IMR-90 (cell line): Measurements from ENCODE around the gene PPARD. TPM values are rescaled to one million over a fixed set of nuclear protein-coding genes. Genes with fewer than 3 reads are reported as not detected.

ENCODE experiments used
- ATAC-seq: fragments of 200-7000 bp; cut with Tn5 transposase; 2 replicates; pipeline ENCODE4 v1.9.1; 2020; ENCODE audit warnings: low read depth, mild to moderate bottlenecking, moderate library complexity
- BruUV-seq: library from RNA; stranded (reverse); fragments of 400-500 nt; replicated peaks from 2 replicates; lab custom pipeline; 2021; lab: Mats Ljungman, UMichigan
- CTCF ChIA-PET: fragments of 300-600 bp; formaldehyde crosslinking; extraction: SDS; loops from one replicate; lab custom pipeline; 2021; ENCODE audit warnings: antibody characterized with exemption; lab: Yijun Ruan, JAX
- POLR2A ChIA-PET: fragments of 300-600 bp; sonication (Branson Sonifier 250); formaldehyde crosslinking; loops from one replicate; lab custom pipeline; 2022; ENCODE audit warnings: antibody characterized with exemption; ENCODE audit not compliant: unreplicated experiment; lab: Charles Lee
- DNase-seq: peaks from one replicate; pipeline ENCODE4 v3.0.0; 2013
- H2AFZ ChIP-seq: replicated peaks from 2 replicates; pipeline ENCODE3; 2013; ENCODE audit warnings: low read length, mild to moderate bottlenecking; ENCODE audit not compliant: poor library complexity
- H2AK5ac ChIP-seq: 2 replicates; pipeline ENCODE4 v1.6.1; 2013; ENCODE audit warnings: low read depth, low read length, inconsistent platforms
- H2AK9ac ChIP-seq: replicated peaks from 2 replicates; pipeline ENCODE3; 2013; ENCODE audit warnings: mild to moderate bottlenecking, low read depth, low read length, moderate library complexity; ENCODE audit not compliant: poor library complexity
- H2BK120ac ChIP-seq: 2 replicates; pipeline ENCODE4 v1.6.1; 2013; ENCODE audit warnings: low read depth, low read length, inconsistent platforms
- H2BK15ac ChIP-seq: 3 replicates; pipeline ENCODE4 v1.6.1; 2013; ENCODE audit warnings: low read depth, low read length, inconsistent platforms
- H2BK20ac ChIP-seq: 2 replicates; pipeline ENCODE4 v1.6.1; 2013; ENCODE audit warnings: low read depth, mild to moderate bottlenecking, inconsistent platforms, low read length, moderate library complexity
- H2BK5ac ChIP-seq: 2 replicates; pipeline ENCODE4 v1.6.1; 2013; ENCODE audit warnings: mild to moderate bottlenecking, low read depth, low read length, inconsistent platforms; ENCODE audit not compliant: poor library complexity, severe bottlenecking
- H3K14ac ChIP-seq: replicated peaks from 2 replicates; pipeline ENCODE4 v1.6.1; 2013; ENCODE audit warnings: low read depth, low read length, inconsistent platforms
- H3K18ac ChIP-seq: 2 replicates; pipeline ENCODE4 v1.6.1; 2013; ENCODE audit warnings: low read depth, low read length, control low read depth
- H3K23ac ChIP-seq: 2 replicates; pipeline ENCODE4 v1.6.1; 2013; ENCODE audit warnings: low read depth, low read length, inconsistent platforms
- H3K27ac ChIP-seq: 2 replicates; pipeline ENCODE4 v1.5.1; 2013; ENCODE audit warnings: mild to moderate bottlenecking, control low read depth, low read length; ENCODE audit not compliant: insufficient read depth
- H3K27me3 ChIP-seq: 2 replicates; pipeline ENCODE4 v1.6.1; 2013; ENCODE audit warnings: low read length; ENCODE audit not compliant: control insufficient read depth, insufficient read depth
- H3K36me3 ChIP-seq: 2 replicates; pipeline ENCODE4 v1.6.1; 2013; ENCODE audit warnings: low read length, mixed read lengths; ENCODE audit not compliant: control insufficient read depth, insufficient read depth
- H3K4ac ChIP-seq: 2 replicates; pipeline ENCODE4 v1.6.1; 2013; ENCODE audit warnings: low read depth, low read length, inconsistent platforms
- H3K4me1 ChIP-seq: 2 replicates; pipeline ENCODE4 v1.6.1; 2013; ENCODE audit warnings: low read length, mixed read lengths; ENCODE audit not compliant: control insufficient read depth, insufficient read depth
- H3K4me2 ChIP-seq: 2 replicates; pipeline ENCODE4 v1.6.1; 2013; ENCODE audit warnings: low read depth, mild to moderate bottlenecking, control low read depth, low read length, moderate library complexity
- H3K4me3 ChIP-seq: 2 replicates; pipeline ENCODE4 v1.5.1; 2013; ENCODE audit warnings: low read depth, mild to moderate bottlenecking, control low read depth, low read length, moderate library complexity; ENCODE audit not compliant: insufficient read depth
- H3K56ac ChIP-seq: 2 replicates; pipeline ENCODE4 v1.6.1; 2013; ENCODE audit warnings: low read length, inconsistent platforms; ENCODE audit not compliant: insufficient read depth; ENCODE audit errors: extremely low read depth
- H3K79me1 ChIP-seq, 2 experiments: 2 replicates each; pipeline ENCODE4 v1.6.1; 2013; ENCODE audit warnings: low read length in 2 of 2, inconsistent platforms in 1 of 2, low read depth in 1 of 2
- H3K9ac ChIP-seq: 2 replicates; pipeline ENCODE4 v1.6.1; 2013; ENCODE audit warnings: low read depth, low read length, control low read depth
- H3K9me1 ChIP-seq: 2 replicates; pipeline ENCODE4 v1.6.1; 2013; ENCODE audit warnings: low read length, inconsistent platforms; ENCODE audit not compliant: insufficient read depth
- H3K9me3 ChIP-seq: 2 replicates; pipeline ENCODE4 v1.6.1; 2013; ENCODE audit warnings: low read length; ENCODE audit not compliant: control insufficient read depth, insufficient read depth
- H4K20me1 ChIP-seq: 2 replicates; pipeline ENCODE4 v1.6.1; 2013; ENCODE audit warnings: low read length, inconsistent platforms; ENCODE audit not compliant: insufficient read depth
- H4K5ac ChIP-seq: 2 replicates; pipeline ENCODE4 v1.6.1; 2013; ENCODE audit warnings: mild to moderate bottlenecking, low read depth, low read length, control low read depth
- H4K8ac ChIP-seq, 2 experiments: 2 replicates each; pipeline ENCODE4 v1.6.1; 2013; ENCODE audit warnings: low read depth in 2 of 2, low read length in 2 of 2, control low read depth in 1 of 2, inconsistent platforms in 1 of 2
- H4K91ac ChIP-seq: 2 replicates; pipeline ENCODE4 v1.6.1; 2013; ENCODE audit warnings: low read depth, low read length, inconsistent platforms; ENCODE audit not compliant: insufficient read depth
- BHLHE40 ChIP-seq: fragments of 150-350 bp; IDR thresholded peaks from 2 replicates; pipeline ENCODE4 v1.6.1; 2016; ENCODE audit warnings: mild to moderate bottlenecking, low read depth, low read length
- CHD1 ChIP-seq: IDR thresholded peaks from 2 replicates; pipeline ENCODE4 v1.6.1; 2012; ENCODE audit warnings: low read depth, low read length, improper control_type of control experiment
- MAZ ChIP-seq: IDR thresholded peaks from 2 replicates; pipeline ENCODE4 v1.6.1; 2012; ENCODE audit warnings: low read depth, mild to moderate bottlenecking, low read length, improper control_type of control experiment, moderate library complexity, borderline replicate concordance
- RAD21 ChIP-seq: IDR thresholded peaks from 2 replicates; pipeline ENCODE4 v1.6.1; 2012; ENCODE audit warnings: low read length, improper control_type of control experiment
- RCOR1 ChIP-seq: IDR thresholded peaks from 2 replicates; pipeline ENCODE4 v1.6.1; 2012; ENCODE audit warnings: mild to moderate bottlenecking, low read length, improper control_type of control experiment; ENCODE audit not compliant: insufficient replicate concordance
- RFX5 ChIP-seq: IDR thresholded peaks from 2 replicates; pipeline ENCODE4 v1.8.0; 2012; ENCODE audit warnings: low read depth, mild to moderate bottlenecking, low read length, moderate library complexity
- SMC3 ChIP-seq: fragments of 150-350 bp; IDR thresholded peaks from 2 replicates; pipeline ENCODE4 v1.6.1; 2016; ENCODE audit warnings: low read depth, mild to moderate bottlenecking, antibody characterized with exemption, low read length, moderate library complexity
- WGBS, 2 experiments: methylation state at CpG; one replicate each; pipeline versions ENCODE4 v1.1.5 to v1.1.7; 2013; ENCODE audit warnings: missing lambda C conversion rate in 2 of 2; ENCODE audit not compliant: insufficient read length in 1 of 2; ENCODE audit errors: extremely low coverage in 2 of 2; 5-methylcytosine and 5-hydroxymethylcytosine counted together
- dilution Hi-C: fragments of 300-500 bp; cut with HindIII; formaldehyde crosslinking; loops from one replicate; pipeline ENCODE4 v1.14.3; 2018; ENCODE audit warnings: low sequenced_read_pairs; ENCODE audit not compliant: unreplicated experiment
- in situ Hi-C: fragments of 300-500 bp; cut with MboI; formaldehyde crosslinking; loops from 3 replicates; pipeline ENCODE4 v1.14.3; 2019; ENCODE audit warnings: low sequenced_read_pairs, inconsistent platforms, mixed read lengths
- intact Hi-C: fragments of 100-400 bp; cut with micrococcal nuclease; formaldehyde crosslinking; loops from 2 replicates; pipeline ENCODE4 v1.10.0; 2022
- polyA plus RNA-seq, 3 experiments: library from polyadenylated mRNA; depleted of rRNA; stranded (reverse); fragments of >200 nt; gene quantifications; 2 replicates each; pipeline ENCODE4 v1.2.3, GENCODE V29; 2012; ENCODE audit warnings: low replicate concordance in 1 of 3
- total RNA-seq: library from RNA; depleted of rRNA; stranded (reverse); fragments of >200 nt; gene quantifications from 2 replicates; pipeline ENCODE4 v1.2.3, GENCODE V29; 2012
- TF ChIP-seq, protein P1 (sequence below): fragments of 150-350 bp; IDR thresholded peaks from 2 replicates; pipeline ENCODE4 v1.6.1; 2016; ENCODE audit warnings: low read depth, mild to moderate bottlenecking, low read length, moderate library complexity, borderline replicate concordance

PPARD gene
- total and polyA plus RNA-seq, 2 of the 4 experiments (the other 2 are of a cell fraction): 10.4 to 69.0 TPM

- Histone ChIP-seq H4K8ac (no peak overlapping the region), H2AFZ (peak overlapping the region; percentile 44), H3K27me3 (peaks cover 15% of the 10 kb centered on the region), H3K4me2 (no peak overlapping the region), H3K56ac (no peak overlapping the region), H3K14ac (no peak overlapping the region), H3K9ac (no peak overlapping the region), H2BK120ac (no peak overlapping the region), H3K23ac (no peak overlapping the region), H4K91ac (no peak overlapping the region), H3K4ac (no peak overlapping the region), H3K4me1 (no peaks in the 10 kb centered on the region), H2BK5ac (no peak overlapping the region), H3K36me3 (no peaks in the 10 kb centered on the region), H2BK20ac (no peak overlapping the region), H3K4me3 (no peak overlapping the region), H3K27ac (no peak overlapping the region), H2AK9ac (no peak overlapping the region), H4K20me1 (no peaks in the 10 kb centered on the region), H4K5ac (no peak overlapping the region), H3K18ac (no peak overlapping the region), H3K79me1 (no peaks in the 10 kb centered on the region), H3K9me3 (no peaks in the 10 kb centered on the region), H2AK5ac (no peak overlapping the region), H2BK15ac (no peak overlapping the region), H3K9me1 (no peaks in the 10 kb centered on the region)
- TF ChIP-seq CHD1 (no peak), SMC3 (no peak), BHLHE40 (no peak), RCOR1 (no peak), RAD21 (no peak), RFX5 (no peak), MAZ (no peak)
- TF ChIP-seq, protein P1, sequence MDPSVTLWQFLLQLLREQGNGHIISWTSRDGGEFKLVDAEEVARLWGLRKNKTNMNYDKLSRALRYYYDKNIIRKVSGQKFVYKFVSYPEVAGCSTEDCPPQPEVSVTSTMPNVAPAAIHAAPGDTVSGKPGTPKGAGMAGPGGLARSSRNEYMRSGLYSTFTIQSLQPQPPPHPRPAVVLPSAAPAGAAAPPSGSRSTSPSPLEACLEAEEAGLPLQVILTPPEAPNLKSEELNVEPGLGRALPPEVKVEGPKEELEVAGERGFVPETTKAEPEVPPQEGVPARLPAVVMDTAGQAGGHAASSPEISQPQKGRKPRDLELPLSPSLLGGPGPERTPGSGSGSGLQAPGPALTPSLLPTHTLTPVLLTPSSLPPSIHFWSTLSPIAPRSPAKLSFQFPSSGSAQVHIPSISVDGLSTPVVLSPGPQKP: no peak
- dilution Hi-C loops (no loop called here), intact Hi-C loops (no loop called here), in situ Hi-C loops (loop anchor here (25.0 kb wide), 1 partner anchor 427 kb away; the partner anchor contains the start of gene ARMC12)
- ATAC-seq: no peak; the same call in 1 of the 2 replicates
- no CpG with 5 or more reads among the region's 6 CpGs for WGBS, 2 experiments
- POLR2A ChIA-PET: no interaction called here
- no TSS peak for BruUV-seq
- CTCF ChIA-PET: no interaction called here
- DNase-seq: no peak
These were observed 32.0 kb upstream of the PPARD start for GRCh38 chr6:35310265-35310831.
